Pancreas (tissue), 10 donors: ENCODE data around the gene HOXA2. TPM values are rescaled to one million over a fixed set of nuclear protein-coding genes. Genes with fewer than 3 reads are reported as not detected.

Experiments used
- ATAC-seq, 4 donors: fragments of 200-7000 bp; cut with Tn5 transposase; one replicate each; pipeline versions ENCODE4 v1.8.0 to v1.9.1; 2020; ENCODE audit warnings: mild to moderate bottlenecking in 4 of 4, moderate library complexity in 4 of 4
- DNase-seq, 6 donors: peaks; one replicate each; pipeline ENCODE4 v3.0.0-alpha.2; 2020
- FAIRE-seq: peaks from 2 replicates; lab custom pipeline; 2012; peaks lifted over from hg19 to GRCh38; lab: Jason Lieb, UNC
- H3K27ac ChIP-seq, 4 donors: fragments of 200-600 bp; sonication (generic); 1 replicate in 3 of 4; 2 replicates in 1 of 4; pipeline versions ENCODE4 v1.5.0 to v1.8.0; 2020
- H3K27me3 ChIP-seq, 4 donors: fragments of 200-600 bp; one replicate each; pipeline ENCODE4 v1.8.0; 2021
- H3K36me3 ChIP-seq, 3 donors: fragments of 200-600 bp; sonication (generic) in 1 of 3; one replicate each; pipeline versions ENCODE4 v1.5.0 to v1.8.0; 2020 to 2021
- H3K4me1 ChIP-seq, 3 donors: fragments of 200-600 bp; one replicate each; pipeline ENCODE4 v1.8.0; 2021
- H3K4me3 ChIP-seq, 4 donors: fragments of 200-600 bp; sonication (generic) in 2 of 4; one replicate each; pipeline versions ENCODE4 v1.5.0 to v1.8.0; 2020 to 2021
- H3K9me3 ChIP-seq, 4 donors: fragments of 200-600 bp; one replicate each; pipeline ENCODE4 v1.8.0; 2021
- CTCF ChIP-seq, 4 donors: fragments of 200-600 bp; sonication (generic) in 3 of 4; IDR thresholded peaks; one replicate each; pipeline versions ENCODE4 v1.5.0 to v1.8.0; 2021; ENCODE audit warnings: antibody characterized with exemption in 4 of 4
- WGBS, 2 donors: extraction: QIAGEN DNeasy Blood & Tissue Kit; methylation state at CpG; one replicate each; pipeline ENCODE4 v1.1.7; 2013; 5-methylcytosine and 5-hydroxymethylcytosine counted together
- intact Hi-C, 3 donors: fragments of 100-400 bp; cut with DNase I; formaldehyde crosslinking; loops; one replicate each; pipeline versions ENCODE4 v1.11.1 to v1.14.2; 2022
- polyA plus RNA-seq, 2 donors: library from polyadenylated mRNA; stranded (reverse); fragments of 200-250 nt; gene quantifications; one replicate each; pipeline ENCODE4 v1.2.3, GENCODE V29; 2013
- total RNA-seq, 6 donors: library from RNA; stranded (reverse); fragmentation: NEBNext Ultra II Directional in 4 of 6; extraction: Animal tissue kit (Norgen Biotek cat#: 25700) in 4 of 6; gene quantifications; one replicate each; pipeline versions ENCODE4 v1.2.1 to v1.2.4, GENCODE V29; 2021 to 2023
- donor health status: healthy with polysubstance abuse.
- donor health status: DM: no; HTN: no; CAD: no; lungs with moderate emphysema.
- donor health status: DM: no; HTN: no; CAD: no.
- donor health status: control.
- donor health status: control.
- donor health status: Bipolar disorder and iron deficiency.
- donor health status: DM: yes; HTN: yes; CAD: no.
- donor health status: DM: no; HTN: no; CAD: no.
- donor health status: DM: no; HTN: no; CAD: no.
- donor health status: DM: yes; HTN: yes; CAD: no.

The HOXA2 gene
- total and polyA plus RNA-seq, 8 donors: 0.09 to 0.53 (median 0.27) TPM; not detected in 1

- ATAC-seq: no peak
- 13 to 14% methylated on average over 4 of the region's 4 CpGs for whole genome bisulfite sequencing, 2 donors
- TF ChIP-seq CTCF (IDR thresholded peaks at IDR 0.05): no peak
- FAIRE-seq: no peak
- Histone ChIP-seq H3K4me3 (no peak overlapping the region), H3K36me3 (no peaks in the 10 kb centered on the region), H3K27ac (no peak overlapping the region), H3K9me3 (no peaks in the 10 kb centered on the region), H3K27me3 (peaks cover 0 to 55% (median 5%) of the 10 kb centered on the region in 4 donors), H3K4me1 (no peaks in the 10 kb centered on the region)
- DNase-seq: no peak
- intact Hi-C loops: no loop called here
These were observed 9.3 kb upstream of the HOXA2 start for GRCh38 chr7:27111751-27112277.

- no peaks in the 10 kb centered on the region for H3K4me1 ChIP-seq
- TF ChIP-seq CTCF (IDR thresholded peaks at IDR 0.05): no peak
- no peaks in the 10 kb centered on the region for H3K36me3 ChIP-seq
- H3K27me3 ChIP-seq: peaks cover 0 to 60% (median 6%) of the 10 kb centered on the region in 4 donors
- 15 to 29% methylated on average over 5 to 6 of the region's 6 CpGs for WGBS, 2 donors
- H3K27ac ChIP-seq: peak overlapping the region in 1 of 4 donors; percentile 18
- H3K9me3 ChIP-seq: no peaks in the 10 kb centered on the region
- intact Hi-C loops: no loop called here
- DNase-seq (no peak), FAIRE-seq (no peak), ATAC-seq (peak in 2 of 4 donors; percentile 4 to 24)
- H3K4me3 ChIP-seq: no peak overlapping the region
These were observed 8.7 kb upstream of the HOXA2 start for GRCh38 chr7:27111042-27111750.

GRCh38 chr7:27110186-27111031, 7.9 kb upstream of the HOXA2 start:
- WGBS, 2 donors: 15 to 25% methylated on average over 61 to 66 of the region's 66 CpGs
- no peak for FAIRE-seq
- intact Hi-C loops: no loop called here
- Histone ChIP-seq H3K9me3 (no peaks in the 10 kb centered on the region), H3K27me3 (peaks cover 0 to 62% (median 4%) of the 10 kb centered on the region in 4 donors), H3K27ac (peak overlapping the region in 1 of 4 donors; percentile 18), H3K4me1 (no peaks in the 10 kb centered on the region), H3K36me3 (no peaks in the 10 kb centered on the region), H3K4me3 (no peak overlapping the region)
- no peak for TF ChIP-seq CTCF (IDR thresholded peaks at IDR 0.05)
- peak in 3 of 4 donors; percentile 10 to 34 (median 17) for ATAC-seq
- DNase-seq: peak in 1 of 6 donors; percentile 60

GRCh38 chr7:27109466-27110185, 7.1 kb upstream of the HOXA2 start:
- TF ChIP-seq CTCF (IDR thresholded peaks at IDR 0.05): no peak
- Histone ChIP-seq H3K27me3 (peaks cover 0 to 61% (median 4%) of the 10 kb centered on the region in 4 donors), H3K4me1 (no peaks in the 10 kb centered on the region), H3K9me3 (no peaks in the 10 kb centered on the region), H3K36me3 (no peaks in the 10 kb centered on the region), H3K27ac (no peak overlapping the region), H3K4me3 (no peak overlapping the region)
- 70 to 78% methylated on average over 4 of the region's 4 CpGs for WGBS, 2 donors
- intact Hi-C loops: no loop called here
- DNase-seq (no peak), ATAC-seq (no peak), FAIRE-seq (no peak)
